Gastroesophageal sphincter (tissue), 4 donors: Measurements from ENCODE around the gene CHST1. TPM values are rescaled to one million over a fixed set of nuclear protein-coding genes. Genes with fewer than 3 reads are reported as not detected.
A peak's percentile ranks its signal among the peaks of the same experiment; 100 is the strongest.

Source experiments
- ATAC-seq: fragments of 150-250 bp; one replicate; pipeline ENCODE4 v1.9.1; 2016; ENCODE audit warnings: mild to moderate bottlenecking, moderate library complexity
- H3K27ac ChIP-seq, 4 donors: fragments of 200-600 bp; sonication (generic) in 3 of 4; 1 replicate in 3 of 4; 2 replicates in 1 of 4; pipeline ENCODE4 v1.5.1; 2016 to 2019
- H3K27me3 ChIP-seq: fragments of 200-600 bp; sonication (generic); one replicate; pipeline ENCODE4 v1.5.1; 2019
- H3K36me3 ChIP-seq, 2 donors: fragments of 200-600 bp; sonication (generic); one replicate each; pipeline ENCODE4 v1.5.1; 2019; ENCODE audit warnings: control low read depth in 1 of 2
- H3K4me1 ChIP-seq, 3 donors: fragments of 200-600 bp; sonication (generic); 1 replicate in 2 of 3; 2 replicates in 1 of 3; pipeline ENCODE4 v1.5.1; 2016 to 2019; ENCODE audit warnings: control low read depth in 2 of 3
- H3K4me3 ChIP-seq, 2 donors: fragments of 200-600 bp; sonication (generic); one replicate each; pipeline ENCODE4 v1.5.1; 2019; ENCODE audit warnings: mild to moderate bottlenecking in 1 of 2, moderate library complexity in 1 of 2
- H3K9me3 ChIP-seq, 3 donors: fragments of 200-600 bp; sonication (generic); one replicate each; pipeline ENCODE4 v1.5.1; 2017 to 2019; ENCODE audit warnings: control low read depth in 2 of 3
- CTCF ChIP-seq, 4 experiments: fragments of 200-600 bp in 2 of 4; fragments of 450-650 bp in 2 of 4; sonication (generic) in 1 of 4; IDR thresholded peaks; one replicate each; pipeline ENCODE4 v1.5.1; 2017 to 2019; ENCODE audit warnings: antibody characterized with exemption in 4 of 4, mild to moderate bottlenecking in 2 of 4, moderate library complexity in 2 of 4
- EP300 ChIP-seq: sonication (generic); formaldehyde crosslinking; IDR thresholded peaks from one replicate; pipeline ENCODE4 v1.6.1; 2017; ENCODE audit warnings: antibody characterized with exemption, mild to moderate bottlenecking
- POLR2A ChIP-seq, 2 donors: fragments of 450-650 bp; IDR thresholded peaks; one replicate each; pipeline ENCODE4 v1.6.1; 2017; ENCODE audit warnings: antibody characterized with exemption in 2 of 2, mild to moderate bottlenecking in 2 of 2, moderate library complexity in 1 of 2
- POLR2AphosphoS5 ChIP-seq: sonication (generic); formaldehyde crosslinking; IDR thresholded peaks from one replicate; pipeline ENCODE4 v1.6.1; 2017; ENCODE audit warnings: antibody characterized with exemption
- WGBS, 2 donors: methylation state at CpG; one replicate each; pipeline ENCODE4 v1.1.5; 2018; ENCODE audit warnings: low coverage in 1 of 2; 5-methylcytosine and 5-hydroxymethylcytosine counted together
- total RNA-seq, 4 donors: library from RNA; depleted of rRNA; stranded (reverse); fragments of >200 nt; gene quantifications; one replicate each; pipeline ENCODE4 v1.1.0, GENCODE V29; 2016

The CHST1 gene
- total RNA-seq, 4 donors from 2014 or later, result 2.1 to 4.7 (median 2.4) TPM

GRCh38 chr11:45647329-45647728 lies 18.1 kb downstream of the CHST1 start:
- 74 to 93% methylated on average over 3 of the region's 3 CpGs for WGBS, 2 donors
- H3K27me3 ChIP-seq, result peaks cover 80% of the 10 kb centered on the region
- ATAC-seq, result no peak
- H3K4me3 ChIP-seq, result no peak overlapping the region
- H3K27ac ChIP-seq, result no peak overlapping the region
- TF ChIP-seq CTCF (IDR thresholded peaks at IDR 0.05) (no peak), POLR2A (IDR thresholded peaks at IDR 0.05) (no peak), EP300 (no peak), POLR2AphosphoS5 (no peak)
- H3K4me1 ChIP-seq, result no peaks in the 10 kb centered on the region
- no peaks in the 10 kb centered on the region for H3K9me3 ChIP-seq
- peaks cover 0 to 4% of the 10 kb centered on the region in 2 donors for H3K36me3 ChIP-seq

- peaks cover 0 to 4% of the 10 kb centered on the region in 2 donors for H3K36me3 ChIP-seq
- H3K27ac ChIP-seq, result no peak overlapping the region
- H3K9me3 ChIP-seq, result no peaks in the 10 kb centered on the region
- WGBS, 2 donors, result 100% methylated on average over 1 of the region's 1 CpG; no CpG with 5 or more reads in 1 of the 2 donors
- peak; percentile 28 for ATAC-seq
- H3K4me3 ChIP-seq, result no peak overlapping the region
- no peaks in the 10 kb centered on the region for H3K4me1 ChIP-seq
- peaks cover 74% of the 10 kb centered on the region for H3K27me3 ChIP-seq
- no peak for TF ChIP-seq POLR2AphosphoS5
- no peak for TF ChIP-seq POLR2A (IDR thresholded peaks at IDR 0.05)
- no peak for TF ChIP-seq CTCF (IDR thresholded peaks at IDR 0.05)
- no peak for TF ChIP-seq EP300
Observed at GRCh38 chr11:45646275-45646927, 19.0 kb downstream of the CHST1 start.

GRCh38 chr11:45644981-45645889 lies 20.2 kb downstream of the CHST1 start:
- no peak for TF ChIP-seq EP300
- no peak for TF ChIP-seq POLR2AphosphoS5
- no peak for TF ChIP-seq POLR2A (IDR thresholded peaks at IDR 0.05)
- TF ChIP-seq CTCF (IDR thresholded peaks at IDR 0.05), result no peak
- peaks cover 0 to 4% of the 10 kb centered on the region in 2 donors for H3K36me3 ChIP-seq
- WGBS, 2 donors, result 93 to 97% methylated on average over 5 of the region's 10 CpGs
- no peak overlapping the region for H3K27ac ChIP-seq
- H3K9me3 ChIP-seq, result no peaks in the 10 kb centered on the region
- H3K27me3 ChIP-seq, result peaks cover 64% of the 10 kb centered on the region
- H3K4me3 ChIP-seq, result no peak overlapping the region
- ATAC-seq, result no peak
- H3K4me1 ChIP-seq, result no peaks in the 10 kb centered on the region

- 64% methylated on average over 6 to 7 of the region's 7 CpGs for WGBS, 2 donors
- no peak for ATAC-seq
- Histone ChIP-seq H3K4me1 (no peaks in the 10 kb centered on the region), H3K36me3 (no peaks in the 10 kb centered on the region), H3K27ac (no peak overlapping the region), H3K9me3 (peaks cover 0 to 5% (median 0%) of the 10 kb centered on the region in 3 donors), H3K4me3 (no peak overlapping the region), H3K27me3 (peaks cover 55% of the 10 kb centered on the region)
- no peak for TF ChIP-seq CTCF (IDR thresholded peaks at IDR 0.05)
Observed at GRCh38 chr11:45643598-45644260, 21.7 kb downstream of the CHST1 start.
